ENCODE data around the gene ZCCHC14. TPM values are rescaled to one million over a fixed set of nuclear protein-coding genes. Genes with fewer than 3 reads are reported as not detected.

ZCCHC14 gene
- 2.6 and 3.0 TPM in 2 replicates for total RNA-seq (2014; rRNA removed; shearing (Covaris generic); ENCODE audit: low replicate concordance)

DNA sequence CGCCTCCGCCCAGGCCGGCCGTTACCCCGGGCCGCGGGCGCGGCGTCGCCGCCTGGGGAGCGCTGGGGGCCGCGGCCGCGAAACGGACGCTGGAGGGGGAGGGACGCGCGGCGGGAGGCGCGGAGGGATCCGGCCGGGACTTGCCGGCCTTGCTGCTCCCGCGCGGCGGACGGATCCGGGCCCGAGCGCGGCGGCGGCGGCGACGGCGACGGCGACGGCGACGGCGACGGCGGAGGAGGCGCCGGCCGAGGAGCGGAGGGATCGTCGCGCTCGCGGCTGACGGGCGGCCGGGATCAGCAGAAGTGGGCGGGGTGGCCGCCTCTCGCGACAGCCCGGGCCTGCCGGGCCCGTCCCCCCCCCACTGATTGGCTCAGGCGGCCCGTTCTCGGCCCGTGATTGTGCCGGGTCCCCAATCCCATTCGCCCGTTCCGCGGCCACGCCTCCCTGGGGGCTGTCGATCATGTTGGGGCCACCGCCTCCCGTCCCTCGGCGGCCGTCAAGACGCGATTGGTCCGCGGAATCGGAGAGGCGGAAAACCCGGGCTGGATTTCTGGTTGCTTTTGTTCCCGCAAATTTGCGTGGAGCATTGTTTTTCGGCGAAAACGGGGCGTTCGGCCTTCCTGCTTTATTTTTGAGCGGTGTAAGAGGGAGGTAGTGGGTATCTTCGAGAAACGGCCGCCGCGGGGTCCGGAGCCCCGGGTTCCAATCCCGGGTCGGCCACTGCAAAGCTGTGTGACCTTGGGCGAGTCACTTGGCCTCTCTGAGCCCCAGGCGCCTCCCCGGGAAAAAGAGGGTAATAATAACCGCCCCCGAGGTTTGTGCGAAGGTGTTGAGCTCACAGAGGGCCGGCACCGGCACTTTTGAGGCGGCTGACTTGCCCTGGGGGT is at the start of gene ZCCHC14:
Gene ZCCHC14, minus strand, starts transcription at position 304 of the 887 bp plus-strand sequence. CDS start 786 bp downstream, outside the sequence.
- H3K4me3 ChIP-seq: peak within 1 kb of the TSS; percentile 49
- no peaks in the 10 kb centered on the region for H3K9me3 ChIP-seq
- no peaks in the 10 kb centered on the region; the same call in 1 of the 2 replicates for H3K36me3 ChIP-seq
- H3K27me3 ChIP-seq: no peaks in the 10 kb centered on the region
- peak; percentile 98 for DNase-seq

DNA sequence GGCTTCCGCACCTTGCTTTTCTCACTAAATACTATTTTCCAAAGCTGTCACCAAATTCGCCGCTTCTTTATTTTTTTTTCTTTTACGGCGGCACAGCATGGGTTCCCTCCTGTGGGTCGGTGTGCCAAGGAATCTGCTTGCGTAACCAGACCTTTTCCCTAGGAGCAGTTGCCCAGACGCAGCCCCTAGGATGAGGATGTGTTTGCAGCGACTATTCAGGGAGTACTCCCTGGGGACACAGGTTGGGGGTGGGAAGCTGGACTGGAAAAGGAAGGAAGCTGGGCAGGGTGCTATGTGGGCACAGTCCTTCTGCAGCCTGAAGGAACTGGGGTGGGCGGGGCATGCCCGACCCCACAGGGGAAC is 49.0 kb upstream of the ZCCHC14 start:
- DNase-seq: peak; percentile 63

DNA sequence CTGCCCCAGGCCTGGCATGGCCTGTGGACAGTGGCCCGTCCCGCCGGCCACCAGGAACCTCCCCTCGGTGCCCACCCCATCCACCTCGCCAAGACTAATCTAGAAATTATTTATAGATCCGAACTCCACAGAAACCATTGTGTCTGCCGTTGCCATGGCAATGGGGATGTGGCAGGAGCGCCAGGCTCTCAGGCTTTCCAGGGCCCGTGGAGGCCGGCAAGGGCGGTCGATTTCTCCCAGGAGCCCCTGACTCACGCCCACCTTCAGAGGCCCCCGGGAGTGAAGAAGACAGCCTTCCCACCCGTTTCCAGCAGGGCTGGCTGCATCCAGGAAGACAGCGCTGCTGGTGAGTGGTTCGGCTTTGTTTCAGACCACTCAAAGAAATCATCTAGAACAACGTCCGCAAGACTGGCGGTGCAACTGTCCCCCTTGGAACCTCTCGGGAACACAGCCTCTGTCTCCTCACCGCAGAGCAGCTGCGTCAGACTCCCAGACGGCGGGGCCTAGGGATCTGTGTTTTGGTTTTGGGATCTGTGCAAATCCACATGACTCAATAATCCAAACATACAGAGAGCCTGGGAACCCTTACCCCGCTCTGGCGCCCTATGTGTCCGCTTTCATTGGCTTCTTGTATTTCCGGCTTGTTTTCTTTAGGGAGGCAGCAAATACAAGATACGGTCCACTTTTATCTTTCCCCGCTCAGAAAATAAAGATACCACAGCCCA is 48.5 kb upstream of the ZCCHC14 start:
- peak; percentile 86 for DNase-seq
- Histone ChIP-seq H3K27me3 (no peaks in the 10 kb centered on the region), H3K4me3 (peak overlapping the region; percentile 42), H3K9me3 (no peaks in the 10 kb centered on the region), H3K36me3 (no peaks in the 10 kb centered on the region)

More for the DNA sequence above, 49.0 kb upstream of the ZCCHC14 start:
- Histone ChIP-seq H3K4me3 (peak overlapping the region; percentile 42), H3K36me3 (no peaks in the 10 kb centered on the region), H3K27me3 (no peaks in the 10 kb centered on the region), H3K9me3 (no peaks in the 10 kb centered on the region)

DNA sequence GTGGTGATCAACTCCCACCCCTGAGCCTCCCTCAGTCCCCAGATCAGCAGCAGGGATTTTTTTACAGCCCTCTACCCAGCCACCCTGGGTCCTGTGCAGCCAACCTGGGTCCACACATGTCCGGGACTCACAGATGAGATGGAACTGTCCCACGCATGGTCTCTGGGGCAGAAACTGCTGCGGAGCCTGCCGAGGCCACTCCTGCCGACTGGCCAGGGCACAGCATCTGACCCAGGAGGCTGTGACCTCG is 48.0 kb upstream of the ZCCHC14 start:
- H3K27me3 ChIP-seq: no peaks in the 10 kb centered on the region
- DNase-seq: no peak
- no peak overlapping the region for H3K4me3 ChIP-seq
- H3K9me3 ChIP-seq: no peaks in the 10 kb centered on the region
- H3K36me3 ChIP-seq: no peaks in the 10 kb centered on the region

GRCh38 chr16:87540072-87540896 is 47.5 kb upstream of the ZCCHC14 start:
- DNase-seq: no peak
- H3K4me3 ChIP-seq: no peak overlapping the region
- H3K36me3 ChIP-seq: no peaks in the 10 kb centered on the region
- no peaks in the 10 kb centered on the region for H3K27me3 ChIP-seq
- no peaks in the 10 kb centered on the region for H3K9me3 ChIP-seq

- DNase-seq: no peak
- Histone ChIP-seq H3K27me3 (no peaks in the 10 kb centered on the region), H3K36me3 (no peaks in the 10 kb centered on the region), H3K9me3 (no peaks in the 10 kb centered on the region), H3K4me3 (no peak overlapping the region)
These were observed 46.3 kb upstream of the ZCCHC14 start for GRCh38 chr16:87539113-87539512.

GRCh38 chr16:87538594-87538993 is 45.8 kb upstream of the ZCCHC14 start:
- H3K36me3 ChIP-seq: no peaks in the 10 kb centered on the region
- DNase-seq: peak; percentile 54

DNA sequence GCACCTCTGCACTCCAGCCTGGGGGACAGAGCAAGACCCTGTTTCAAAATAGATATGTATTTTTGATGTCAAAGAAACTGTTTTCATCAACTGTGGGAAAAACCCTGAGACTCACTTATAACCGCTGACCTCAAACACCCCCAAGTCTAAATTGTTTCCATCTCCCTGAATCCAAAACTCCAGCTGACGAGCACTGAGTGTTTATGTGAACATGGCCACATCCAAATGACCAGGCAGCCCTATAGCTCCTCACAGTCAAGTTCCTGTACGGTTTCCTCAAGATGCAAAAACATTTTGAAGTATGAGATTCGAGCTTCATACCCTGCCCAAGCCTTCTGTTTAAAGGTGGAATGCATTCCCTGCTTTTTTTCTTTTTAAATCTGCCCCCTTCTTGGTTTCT is 45.3 kb upstream of the ZCCHC14 start:
- Histone ChIP-seq H3K27me3 (no peaks in the 10 kb centered on the region), H3K4me3 (no peak overlapping the region), H3K9me3 (peaks cover 3% of the 10 kb centered on the region; the same call in 1 of the 2 replicates), H3K36me3 (no peaks in the 10 kb centered on the region)
- DNase-seq: no peak

More at GRCh38 chr16:87538594-87538993, 45.8 kb upstream of the ZCCHC14 start:
- H3K4me3 ChIP-seq: no peak overlapping the region
- no peaks in the 10 kb centered on the region; the same call in 1 of the 2 replicates for H3K9me3 ChIP-seq
- no peaks in the 10 kb centered on the region for H3K27me3 ChIP-seq

- Histone ChIP-seq H3K27me3 (no peaks in the 10 kb centered on the region), H3K36me3 (no peaks in the 10 kb centered on the region), H3K9me3 (peaks cover 3% of the 10 kb centered on the region; the same call in 1 of the 2 replicates), H3K4me3 (no peak overlapping the region)
- DNase-seq: no peak
These were observed 43.9 kb upstream of the ZCCHC14 start for GRCh38 chr16:87536795-87537142.

DNA sequence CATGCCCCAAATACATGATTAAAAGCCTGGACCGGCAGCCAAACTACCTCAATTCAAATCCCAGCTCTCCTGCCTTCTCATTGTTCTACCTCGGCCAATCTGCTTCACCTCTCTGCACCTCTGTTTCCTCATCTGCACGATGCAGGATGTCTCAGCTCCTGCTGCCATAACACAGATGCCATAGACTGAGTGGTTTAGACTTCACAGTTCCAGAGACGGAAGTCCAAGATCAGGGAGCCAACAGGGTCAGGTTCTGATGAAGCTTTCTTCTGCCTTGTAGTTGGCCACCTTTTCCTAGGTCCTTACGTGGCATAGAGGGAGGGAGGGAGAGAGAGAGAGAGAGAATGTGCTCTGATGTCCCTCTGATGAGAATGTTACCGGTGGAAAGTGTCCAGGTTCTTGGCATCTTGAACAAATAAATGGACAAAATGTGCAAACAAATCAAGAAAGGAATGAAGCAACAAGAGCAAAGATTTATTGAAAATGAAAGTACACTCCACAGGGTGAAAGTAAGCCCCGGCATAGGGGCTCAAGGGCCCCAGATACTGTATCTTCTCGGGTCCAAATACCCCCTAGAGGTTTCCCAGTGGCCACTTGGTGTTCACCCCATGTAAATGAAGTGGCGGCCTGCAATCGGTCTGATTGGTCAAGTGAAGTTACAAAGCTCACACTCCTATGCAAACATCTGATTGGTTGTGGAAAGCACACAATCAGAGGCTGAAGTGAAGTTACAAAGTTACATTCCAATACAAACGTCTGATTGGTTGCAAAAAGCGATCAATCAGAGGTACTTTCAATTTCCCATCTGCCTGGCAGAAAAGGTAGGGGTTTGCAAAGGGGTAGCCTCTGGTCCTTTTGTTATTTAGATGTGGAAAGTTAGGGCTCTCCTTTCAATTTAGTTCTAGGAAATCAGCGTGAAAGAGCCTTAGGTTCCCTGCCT is 43.3 kb upstream of the ZCCHC14 start:
- Histone ChIP-seq H3K9me3 (peaks cover 3% of the 10 kb centered on the region; the same call in 1 of the 2 replicates), H3K27me3 (no peaks in the 10 kb centered on the region), H3K4me3 (no peak overlapping the region), H3K36me3 (no peaks in the 10 kb centered on the region)
- no peak for DNase-seq

DNA sequence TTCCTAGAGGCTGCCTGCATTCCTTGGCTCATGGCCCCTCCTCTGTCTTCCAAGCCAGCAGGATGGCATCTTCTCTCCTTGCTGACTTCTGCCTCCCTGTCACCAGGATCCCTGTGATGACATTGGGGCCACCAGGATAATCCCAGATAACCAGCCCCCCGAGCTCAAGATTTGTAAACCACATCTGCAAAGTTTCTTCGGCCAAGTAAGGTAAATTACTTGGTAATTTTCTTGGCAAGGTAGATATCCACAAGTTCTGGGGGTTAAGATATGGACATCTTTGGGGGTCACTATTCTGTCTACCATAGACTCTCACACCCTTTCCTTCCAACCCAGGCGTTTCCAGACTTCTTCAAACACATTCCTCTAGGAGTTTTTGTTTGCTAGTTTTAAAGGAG is 42.6 kb upstream of the ZCCHC14 start:
- Histone ChIP-seq H3K4me3 (no peak overlapping the region), H3K9me3 (peaks cover 3% of the 10 kb centered on the region; the same call in 1 of the 2 replicates), H3K36me3 (no peaks in the 10 kb centered on the region), H3K27me3 (no peaks in the 10 kb centered on the region)
- no peak for DNase-seq

- no peak for DNase-seq
- no peak overlapping the region for H3K4me3 ChIP-seq
- no peaks in the 10 kb centered on the region for H3K36me3 ChIP-seq
- no peaks in the 10 kb centered on the region for H3K27me3 ChIP-seq
- peaks cover 3% of the 10 kb centered on the region; the same call in 1 of the 2 replicates for H3K9me3 ChIP-seq
These were observed 41.9 kb upstream of the ZCCHC14 start for GRCh38 chr16:87534751-87535150.

- DNase-seq: peak; percentile 31
- no peaks in the 10 kb centered on the region for H3K36me3 ChIP-seq
- H3K27me3 ChIP-seq: no peaks in the 10 kb centered on the region
- no peak overlapping the region for H3K4me3 ChIP-seq
- peaks cover 3% of the 10 kb centered on the region; the same call in 1 of the 2 replicates for H3K9me3 ChIP-seq
These were observed 41.3 kb upstream of the ZCCHC14 start for GRCh38 chr16:87534030-87534653.

GRCh38 chr16:87533061-87533460 is 40.2 kb upstream of the ZCCHC14 start:
- DNase-seq: no peak
- H3K9me3 ChIP-seq: peaks cover 3% of the 10 kb centered on the region; the same call in 1 of the 2 replicates
- no peak overlapping the region for H3K4me3 ChIP-seq

DNA sequence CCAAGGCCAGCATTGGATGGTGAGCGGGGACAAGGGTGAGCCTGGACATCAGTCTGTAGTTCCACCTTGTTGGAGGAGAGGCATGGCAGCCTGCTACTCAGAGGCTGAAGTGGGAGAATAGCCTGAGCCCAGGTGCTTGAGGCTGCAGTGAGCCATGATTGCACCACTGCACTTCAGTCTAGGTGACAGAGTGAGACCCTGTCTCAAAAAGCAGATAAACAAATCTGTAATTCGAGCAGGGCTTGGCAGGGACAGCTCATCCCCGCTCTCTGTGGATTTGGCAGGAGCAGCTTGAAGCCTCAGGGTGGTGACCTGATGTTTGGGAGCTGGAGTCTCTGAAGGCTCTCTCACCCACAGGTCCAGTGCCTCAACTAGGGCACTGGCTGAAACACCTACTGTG is 38.6 kb upstream of the ZCCHC14 start:
- H3K4me3 ChIP-seq: no peak overlapping the region
- no peaks in the 10 kb centered on the region for H3K27me3 ChIP-seq
- DNase-seq: peak; percentile 29
- no peaks in the 10 kb centered on the region for H3K36me3 ChIP-seq
- peaks cover 3% of the 10 kb centered on the region; the same call in 1 of the 2 replicates for H3K9me3 ChIP-seq

More at GRCh38 chr16:87533061-87533460, 40.2 kb upstream of the ZCCHC14 start:
- Histone ChIP-seq H3K27me3 (no peaks in the 10 kb centered on the region), H3K36me3 (no peaks in the 10 kb centered on the region)
